Epithelial cell of proximal tubule (primary cell): Measurements from ENCODE around the gene LRRC37A3. TPM values are rescaled to one million over a fixed set of nuclear protein-coding genes. Genes with fewer than 3 reads are reported as not detected.
A peak's percentile ranks its signal among the peaks of the same experiment; 100 is the strongest.
"Not testable (repeated sequence)": the region's sequence is repeated elsewhere in the genome, so short reads cannot be mapped to it uniquely, and the experiment has no call there.

Source experiments
- DNase-seq: peaks from one replicate; pipeline ENCODE4 v3.0.0-alpha.2; 2011; ENCODE audit warnings: low read depth
- H3K4me3 ChIP-seq: 2 replicates; pipeline ENCODE4 v1.5.1; 2011; ENCODE audit warnings: low read depth, mild to moderate bottlenecking, low read length
- total RNA-seq: library from RNA; depleted of rRNA; stranded (reverse); fragments of >200 nt; gene quantifications from 2 replicates; pipeline ENCODE4 v1.2.3, GENCODE V29; 2015
- TF ChIP-seq, protein P1 (sequence below): conservative IDR thresholded peaks from 2 replicates; pipeline ENCODE4 v1.5.1; 2012; ENCODE audit warnings: low read depth, mild to moderate bottlenecking, low read length

The LRRC37A3 gene
- total RNA-seq: 2.5 and 4.0 TPM in 2 replicates

DNA sequence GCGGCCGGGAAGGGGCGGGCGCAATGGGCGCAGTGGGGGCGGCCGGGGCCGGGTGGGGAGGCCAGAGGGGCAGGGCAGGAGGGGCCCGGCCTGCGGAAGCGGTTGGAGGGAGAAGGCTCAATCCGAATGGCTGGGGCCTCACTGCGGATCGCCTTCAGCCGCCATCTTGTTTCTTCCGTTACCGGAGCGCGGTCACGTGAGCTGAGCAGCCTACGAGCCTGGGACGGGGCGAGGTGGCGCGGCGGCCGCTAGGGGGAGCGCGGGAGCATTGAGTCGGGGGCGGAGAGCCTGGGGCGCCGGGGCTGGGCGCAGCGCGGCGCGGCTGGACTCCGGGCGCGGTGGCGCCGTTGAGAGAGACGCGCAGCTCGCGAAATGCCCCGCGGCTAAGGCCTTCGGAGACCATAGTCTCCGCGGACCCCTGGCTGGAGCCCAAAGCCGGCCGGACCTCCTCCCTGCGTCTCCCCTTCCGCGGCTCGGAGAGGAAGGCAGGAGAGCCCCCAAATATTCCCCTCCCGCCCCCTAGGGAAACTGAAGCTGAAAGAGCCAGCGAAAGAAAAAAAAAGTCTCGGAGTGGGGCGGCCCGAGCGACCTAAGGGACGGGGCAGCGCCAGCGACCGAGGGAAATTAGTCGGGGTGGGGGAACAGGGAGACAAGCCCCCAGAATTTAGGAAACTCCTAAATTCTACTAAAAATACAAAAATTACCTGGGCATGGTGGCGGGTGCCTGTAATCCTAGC is at the start of gene LRRC37A3:
Gene LRRC37A3 (minus strand): TSS at position 190 of the 737 bp plus-strand sequence. CDS start 22,221 bp downstream, outside the sequence.
- TF ChIP-seq, protein P1, sequence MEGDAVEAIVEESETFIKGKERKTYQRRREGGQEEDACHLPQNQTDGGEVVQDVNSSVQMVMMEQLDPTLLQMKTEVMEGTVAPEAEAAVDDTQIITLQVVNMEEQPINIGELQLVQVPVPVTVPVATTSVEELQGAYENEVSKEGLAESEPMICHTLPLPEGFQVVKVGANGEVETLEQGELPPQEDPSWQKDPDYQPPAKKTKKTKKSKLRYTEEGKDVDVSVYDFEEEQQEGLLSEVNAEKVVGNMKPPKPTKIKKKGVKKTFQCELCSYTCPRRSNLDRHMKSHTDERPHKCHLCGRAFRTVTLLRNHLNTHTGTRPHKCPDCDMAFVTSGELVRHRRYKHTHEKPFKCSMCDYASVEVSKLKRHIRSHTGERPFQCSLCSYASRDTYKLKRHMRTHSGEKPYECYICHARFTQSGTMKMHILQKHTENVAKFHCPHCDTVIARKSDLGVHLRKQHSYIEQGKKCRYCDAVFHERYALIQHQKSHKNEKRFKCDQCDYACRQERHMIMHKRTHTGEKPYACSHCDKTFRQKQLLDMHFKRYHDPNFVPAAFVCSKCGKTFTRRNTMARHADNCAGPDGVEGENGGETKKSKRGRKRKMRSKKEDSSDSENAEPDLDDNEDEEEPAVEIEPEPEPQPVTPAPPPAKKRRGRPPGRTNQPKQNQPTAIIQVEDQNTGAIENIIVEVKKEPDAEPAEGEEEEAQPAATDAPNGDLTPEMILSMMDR: peak; percentile 71
- H3K4me3 ChIP-seq: peak within 1 kb of the TSS; percentile 66

DNA sequence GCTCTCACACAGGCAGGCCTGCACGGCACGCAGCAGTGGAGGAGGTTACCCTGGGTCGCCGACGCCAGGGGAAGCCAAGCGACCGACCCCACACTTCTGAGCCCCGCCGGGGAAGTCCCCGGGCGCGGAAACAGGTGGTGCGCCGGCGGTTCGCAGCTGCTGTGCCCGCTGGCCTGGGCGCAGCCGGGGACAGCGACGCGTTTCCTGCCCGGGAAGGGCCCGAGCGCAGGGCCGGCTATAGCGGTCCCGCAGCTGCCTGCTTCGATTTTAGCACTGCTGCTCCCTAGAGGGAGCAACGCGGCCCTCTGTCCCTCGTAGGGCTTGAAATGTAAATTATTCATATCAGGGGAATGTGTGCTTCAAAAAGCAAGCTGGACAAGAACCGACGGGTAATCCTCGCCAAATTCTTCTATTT is 46.6 kb upstream of the LRRC37A3 start:
- H3K4me3 ChIP-seq: peak overlapping the region; percentile 40
- TF ChIP-seq, protein P1: peak; percentile 22
- not testable (repeated sequence) for DNase-seq

More for the DNA sequence above, at the start of gene LRRC37A3:
- peak; percentile 16 for DNase-seq

DNA sequence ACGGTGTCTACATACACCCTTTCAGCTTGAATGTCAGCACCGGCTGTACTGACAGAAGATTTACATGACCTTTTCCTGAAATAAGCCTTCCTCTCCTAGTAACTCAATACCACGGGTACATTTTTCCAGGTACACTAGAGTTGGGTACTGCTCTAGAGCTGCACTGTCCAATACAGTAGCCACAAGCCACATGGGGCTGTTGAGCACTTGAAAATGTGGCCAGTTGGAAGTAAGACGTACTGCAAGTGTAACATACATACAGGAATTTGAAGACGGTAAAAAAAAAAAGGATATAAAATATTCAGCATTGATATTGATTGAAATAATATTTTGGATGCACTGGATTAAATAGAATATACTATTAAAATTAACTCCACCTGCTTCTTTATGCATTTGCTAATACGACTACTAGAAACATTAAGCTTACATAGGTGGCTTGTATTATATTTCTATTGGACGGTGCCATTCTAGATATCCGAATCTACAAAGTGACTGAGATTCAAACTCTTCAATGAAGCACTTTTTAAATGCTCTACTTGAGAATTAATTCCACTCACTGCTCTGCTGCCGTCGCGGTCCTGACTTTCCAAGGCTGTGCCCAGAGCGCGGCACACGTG is 46.1 kb upstream of the LRRC37A3 start:
- peak overlapping the region; percentile 40 for H3K4me3 ChIP-seq
- not testable (repeated sequence) for DNase-seq

DNA sequence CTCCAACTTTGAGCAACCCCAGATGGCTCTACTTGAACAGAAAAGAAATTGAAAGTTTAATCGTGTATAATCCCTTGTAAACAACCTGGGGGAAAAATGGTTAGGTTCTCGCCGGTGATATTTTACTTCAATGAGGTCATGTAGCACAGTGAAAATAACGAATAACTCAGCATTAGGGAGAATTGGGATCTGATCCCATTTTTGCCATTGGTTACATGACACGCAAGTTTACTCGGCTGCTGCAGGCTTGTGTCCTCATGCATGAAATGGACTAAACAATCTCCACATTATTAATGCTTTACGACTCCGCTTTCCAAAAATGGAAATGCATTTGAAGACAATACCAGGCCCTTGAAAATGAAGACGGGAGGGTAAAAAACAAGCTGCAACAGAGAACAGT is 45.5 kb upstream of the LRRC37A3 start:
- TF ChIP-seq, protein P1: no peak
- peak overlapping the region; percentile 34 for H3K4me3 ChIP-seq
- no peak for DNase-seq

DNA sequence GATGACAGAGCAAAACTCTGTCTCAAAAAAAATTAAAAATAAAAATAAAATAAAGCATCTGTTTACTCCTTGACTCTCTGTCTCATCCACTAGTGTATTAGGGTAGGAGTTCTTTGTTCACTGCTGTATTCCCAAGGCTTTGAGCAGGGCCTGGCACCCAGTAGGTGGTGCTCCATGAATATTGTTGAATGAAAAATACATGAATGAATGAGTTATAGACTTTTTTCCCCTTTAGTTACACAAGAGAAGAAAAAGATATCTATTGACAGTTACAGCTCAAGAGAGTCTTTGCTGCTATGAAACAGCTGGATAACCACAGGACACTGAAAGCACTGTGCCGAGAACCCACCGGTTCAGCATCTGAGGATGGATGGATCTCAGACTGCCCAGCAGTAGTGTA is 44.5 kb upstream of the LRRC37A3 start:
- DNase-seq: not testable (repeated sequence)
- TF ChIP-seq, protein P1: peak; percentile 18

DNA sequence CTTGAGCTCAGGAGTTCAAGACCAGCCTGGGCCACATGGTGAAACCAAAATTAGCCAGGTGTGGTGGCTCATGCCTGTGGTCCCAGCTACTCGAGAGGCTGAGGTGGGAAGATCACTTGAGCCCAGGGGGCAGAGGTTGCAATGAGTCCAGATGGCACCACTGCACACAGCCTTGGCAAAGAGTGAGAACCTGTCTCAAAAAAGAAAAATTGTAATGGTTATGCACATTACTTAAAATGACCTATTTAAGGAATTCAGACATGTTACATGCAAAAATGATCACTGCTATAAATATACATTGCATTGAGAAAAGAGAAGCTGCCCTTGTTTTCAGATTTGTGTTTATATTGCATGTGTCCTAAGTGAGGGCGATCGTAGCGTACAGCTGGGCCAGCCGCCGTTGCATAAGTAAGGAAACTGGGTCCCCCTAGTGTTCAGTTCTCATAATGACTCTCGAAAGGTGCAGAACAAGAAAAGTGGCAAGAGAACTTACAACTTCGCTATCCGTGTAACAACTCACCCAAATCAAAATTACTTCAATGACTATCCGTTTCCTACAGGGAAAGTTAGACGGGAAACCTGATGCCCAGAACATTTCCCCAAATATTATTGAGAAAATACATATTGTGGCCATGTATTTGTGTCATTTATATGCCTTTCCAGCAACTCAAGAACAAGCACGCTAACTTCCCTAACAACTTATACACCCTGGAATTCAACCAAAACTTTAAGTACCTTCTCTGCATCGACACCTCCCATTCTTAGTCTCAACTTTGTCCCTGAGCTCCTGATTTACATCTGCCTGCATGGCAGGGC is 42.5 kb upstream of the LRRC37A3 start:
- DNase-seq, H3K4me3 ChIP-seq: not testable (repeated sequence)
- TF ChIP-seq, protein P1: peak; percentile 64

More for the DNA sequence above, 44.5 kb upstream of the LRRC37A3 start:
- H3K4me3 ChIP-seq: not testable (repeated sequence)

DNA sequence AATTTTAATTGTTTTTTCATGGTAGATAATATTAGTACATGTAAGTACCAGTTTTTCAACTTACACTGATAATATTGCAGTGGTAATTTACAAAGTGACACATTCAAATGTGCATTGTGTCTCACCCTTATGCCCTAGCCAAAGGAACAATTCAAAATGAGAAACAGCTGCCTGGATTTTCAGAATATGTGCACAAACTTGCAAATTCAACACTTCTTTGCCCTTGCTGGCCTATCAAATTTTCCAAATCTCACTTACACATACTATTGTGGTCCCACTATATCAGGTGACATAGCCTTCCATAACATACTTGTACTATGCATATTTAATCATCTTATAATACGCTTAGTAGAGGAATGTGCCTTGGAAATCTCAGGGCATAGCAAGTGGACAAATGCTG is 32.6 kb upstream of the LRRC37A3 start:
- TF ChIP-seq, protein P1: no peak
- DNase-seq: no peak
- no peak overlapping the region for H3K4me3 ChIP-seq
